ENCODE measurements around the gene BCKDHA. TPM values are rescaled to one million over a fixed set of nuclear protein-coding genes. Genes with fewer than 3 reads are reported as not detected.
"Not testable (repeated sequence)": the region's sequence is repeated elsewhere in the genome, so short reads cannot be mapped to it uniquely, and the experiment has no call there.

BCKDHA gene
- total RNA-seq, 1 experiment from 2014 or later: 64.2 TPM

GRCh38 chr19:41407271-41407670 is 9.7 kb downstream of the BCKDHA start:
- Histone ChIP-seq H3K27ac (no peak overlapping the region), H3K4me3 (no peak overlapping the region), H3K27me3 (no peaks in the 10 kb centered on the region), H3K36me3 (no peaks in the 10 kb centered on the region), H3K4me1 (peaks cover 7% of the 10 kb centered on the region), H3K9me3 (replicated peaks) (no peaks in the 10 kb centered on the region)
- no peak for DNase-seq

- H3K9me3 ChIP-seq (replicated peaks): no peaks in the 10 kb centered on the region
- no peaks in the 10 kb centered on the region for H3K36me3 ChIP-seq
- H3K27ac ChIP-seq: no peak overlapping the region
- H3K4me1 ChIP-seq: peaks cover 8% of the 10 kb centered on the region
- no peaks in the 10 kb centered on the region for H3K27me3 ChIP-seq
- no peak for DNase-seq
- H3K4me3 ChIP-seq: no peak overlapping the region
These were observed 10.6 kb downstream of the BCKDHA start for GRCh38 chr19:41408256-41408655.

- peaks cover 14% of the 10 kb centered on the region for H3K4me1 ChIP-seq
- H3K27ac ChIP-seq; DNase-seq; H3K36me3 ChIP-seq; H3K4me3 ChIP-seq; H3K9me3 ChIP-seq (replicated peaks); H3K27me3 ChIP-seq: not testable (repeated sequence)
These were observed 11.2 kb downstream of the BCKDHA start for GRCh38 chr19:41408846-41409245.

GRCh38 chr19:41409288-41409687 is 11.7 kb downstream of the BCKDHA start:
- H3K36me3 ChIP-seq: no peaks in the 10 kb centered on the region
- H3K27me3 ChIP-seq: no peaks in the 10 kb centered on the region
- peaks cover 18% of the 10 kb centered on the region for H3K4me1 ChIP-seq
- no peaks in the 10 kb centered on the region for H3K9me3 ChIP-seq (replicated peaks)
- no peak overlapping the region for H3K27ac ChIP-seq
- peak; percentile 38 to 44 for DNase-seq
- H3K4me3 ChIP-seq: no peak overlapping the region

GRCh38 chr19:41410336-41411054 is 12.9 kb downstream of the BCKDHA start:
- Histone ChIP-seq H3K4me1 (peaks cover 29% of the 10 kb centered on the region), H3K27ac (no peak overlapping the region), H3K9me3 (replicated peaks) (no peaks in the 10 kb centered on the region), H3K36me3 (no peaks in the 10 kb centered on the region), H3K27me3 (no peaks in the 10 kb centered on the region), H3K4me3 (no peak overlapping the region)
- DNase-seq: no peak

- peaks cover 3% of the 10 kb centered on the region; the same call in 1 of the 2 replicates for H3K36me3 ChIP-seq
These were observed 13.7 kb downstream of the BCKDHA start for GRCh38 chr19:41411100-41411967.

GRCh38 chr19:41411968-41412265 is 14.3 kb downstream of the BCKDHA start:
- H3K36me3 ChIP-seq: peaks cover 4% of the 10 kb centered on the region; the same call in 1 of the 2 replicates
- H3K4me3 ChIP-seq: no peak overlapping the region
- DNase-seq: no peak
- no peaks in the 10 kb centered on the region for H3K9me3 ChIP-seq (replicated peaks)
- H3K27ac ChIP-seq: no peak overlapping the region
- peaks cover 39% of the 10 kb centered on the region for H3K4me1 ChIP-seq
- H3K27me3 ChIP-seq: no peaks in the 10 kb centered on the region

More at GRCh38 chr19:41411100-41411967, 13.7 kb downstream of the BCKDHA start:
- no peak overlapping the region for H3K27ac ChIP-seq
- DNase-seq: no peak
- H3K4me1 ChIP-seq: peaks cover 38% of the 10 kb centered on the region
- H3K27me3 ChIP-seq: no peaks in the 10 kb centered on the region
- no peaks in the 10 kb centered on the region for H3K9me3 ChIP-seq (replicated peaks)
- H3K4me3 ChIP-seq: no peak overlapping the region

GRCh38 chr19:41412953-41413352 is 15.3 kb downstream of the BCKDHA start:
- H3K36me3 ChIP-seq: peaks cover 4% of the 10 kb centered on the region; the same call in 1 of the 2 replicates

GRCh38 chr19:41413947-41414346 is 16.3 kb downstream of the BCKDHA start:
- DNase-seq: no peak
- Histone ChIP-seq H3K27me3 (no peaks in the 10 kb centered on the region), H3K4me1 (peaks cover 54% of the 10 kb centered on the region), H3K36me3 (peaks cover 6% of the 10 kb centered on the region), H3K4me3 (no peak overlapping the region), H3K9me3 (replicated peaks) (no peaks in the 10 kb centered on the region), H3K27ac (peak overlapping the region; percentile 78; the same call in 1 of the 2 replicates)

More at GRCh38 chr19:41412953-41413352, 15.3 kb downstream of the BCKDHA start:
- no peak overlapping the region for H3K4me3 ChIP-seq
- no peaks in the 10 kb centered on the region for H3K27me3 ChIP-seq
- peaks cover 45% of the 10 kb centered on the region for H3K4me1 ChIP-seq
- DNase-seq: no peak
- no peaks in the 10 kb centered on the region for H3K9me3 ChIP-seq (replicated peaks)
- H3K27ac ChIP-seq: no peak overlapping the region

GRCh38 chr19:41414461-41414860 is 16.8 kb downstream of the BCKDHA start:
- H3K36me3 ChIP-seq: peaks cover 9% of the 10 kb centered on the region
- peaks cover 51% of the 10 kb centered on the region for H3K4me1 ChIP-seq
- no peak for DNase-seq
- H3K27me3 ChIP-seq: no peaks in the 10 kb centered on the region
- no peaks in the 10 kb centered on the region for H3K9me3 ChIP-seq (replicated peaks)
- peak overlapping the region; percentile 78 for H3K27ac ChIP-seq
- H3K4me3 ChIP-seq: no peak overlapping the region

GRCh38 chr19:41415154-41415571 is 17.5 kb downstream of the BCKDHA start:
- H3K9me3 ChIP-seq (replicated peaks): no peaks in the 10 kb centered on the region
- peaks cover 12% of the 10 kb centered on the region for H3K36me3 ChIP-seq
- H3K27ac ChIP-seq: peak overlapping the region; percentile 78

GRCh38 chr19:41416194-41416674 is 18.6 kb downstream of the BCKDHA start:
- peak overlapping the region; percentile 78; the same call in 1 of the 2 replicates for H3K27ac ChIP-seq
- H3K4me3 ChIP-seq: no peak overlapping the region
- DNase-seq: no peak
- H3K27me3 ChIP-seq: no peaks in the 10 kb centered on the region
- H3K9me3 ChIP-seq (replicated peaks): no peaks in the 10 kb centered on the region
- peaks cover 50% of the 10 kb centered on the region for H3K4me1 ChIP-seq
- H3K36me3 ChIP-seq: peaks cover 13% of the 10 kb centered on the region

More at GRCh38 chr19:41415154-41415571, 17.5 kb downstream of the BCKDHA start:
- H3K4me1 ChIP-seq: peaks cover 50% of the 10 kb centered on the region
- peak; percentile 98 to 99 for DNase-seq
- H3K4me3 ChIP-seq: no peak overlapping the region
- no peaks in the 10 kb centered on the region for H3K27me3 ChIP-seq

GRCh38 chr19:41420101-41420880 is 22.7 kb downstream of the BCKDHA start:
- Histone ChIP-seq H3K36me3 (peaks cover 19% of the 10 kb centered on the region), H3K9me3 (replicated peaks) (no peaks in the 10 kb centered on the region), H3K4me1 (peaks cover 30% of the 10 kb centered on the region), H3K4me3 (no peak overlapping the region), H3K27me3 (no peaks in the 10 kb centered on the region), H3K27ac (no peak overlapping the region)
- DNase-seq: no peak

GRCh38 chr19:41421314-41421713 is 23.7 kb downstream of the BCKDHA start:
- H3K27me3 ChIP-seq: no peaks in the 10 kb centered on the region
- no peak overlapping the region for H3K27ac ChIP-seq
- no peaks in the 10 kb centered on the region for H3K9me3 ChIP-seq (replicated peaks)
- H3K4me1 ChIP-seq: peaks cover 20% of the 10 kb centered on the region
- peaks cover 16% of the 10 kb centered on the region for H3K36me3 ChIP-seq
- H3K4me3 ChIP-seq: no peak overlapping the region
- DNase-seq: no peak

All from SJCRH30 (cell line).